Mesenteric fat pad (tissue), 1 donor: Measurements from ENCODE around the gene SLC6A7. TPM values are rescaled to one million over a fixed set of nuclear protein-coding genes. Genes with fewer than 3 reads are reported as not detected.

Source experiments
- DNase-seq: peaks from one replicate; pipeline ENCODE4 v3.0.0-alpha.2; 2020; ENCODE audit warnings: low spot score
- total RNA-seq: library from RNA; stranded (reverse); fragmentation: NEBNext Ultra II Directional; extraction: Animal tissue kit (Norgen Biotek cat#: 25700); gene quantifications from one replicate; pipeline ENCODE4 v1.2.1, GENCODE V29; 2021
- donor health status: DM: yes; HTN: yes; CAD: no.

SLC6A7 gene
- total RNA-seq, 1 donor from 2014 or later, result not detected

DNA sequence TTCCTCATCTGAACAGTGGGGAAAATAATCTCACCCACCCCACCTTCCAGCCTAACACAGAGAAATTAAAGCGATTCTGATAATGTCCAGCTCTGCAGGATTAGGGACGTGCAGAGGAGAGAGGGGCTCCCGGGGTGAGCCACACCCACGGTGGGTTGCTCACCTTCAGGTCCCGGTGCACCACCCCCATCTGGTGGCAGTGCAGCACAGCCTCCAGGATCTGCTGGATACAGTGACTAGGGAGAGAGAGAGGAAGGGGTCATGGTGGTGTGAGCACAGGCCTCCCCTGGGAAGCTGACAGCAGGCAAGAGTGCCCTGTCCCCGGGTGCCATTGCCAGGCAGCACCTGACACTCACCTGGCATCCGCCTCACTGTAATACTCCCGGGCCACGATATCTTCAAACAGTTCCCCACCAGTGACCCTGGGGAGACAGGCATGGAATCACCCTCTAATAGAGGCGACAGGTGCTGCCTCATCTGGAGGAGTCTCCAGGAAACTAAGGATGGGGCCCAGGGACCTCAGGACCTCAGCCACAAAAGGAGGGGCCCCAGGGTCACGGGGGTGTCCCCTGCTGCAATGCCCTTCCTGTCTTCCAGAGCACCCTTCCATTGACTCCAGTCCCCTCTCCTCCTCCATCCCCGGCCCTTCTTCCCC, 66.7 kb downstream of the SLC6A7 start:
- no peak for DNase-seq

DNA sequence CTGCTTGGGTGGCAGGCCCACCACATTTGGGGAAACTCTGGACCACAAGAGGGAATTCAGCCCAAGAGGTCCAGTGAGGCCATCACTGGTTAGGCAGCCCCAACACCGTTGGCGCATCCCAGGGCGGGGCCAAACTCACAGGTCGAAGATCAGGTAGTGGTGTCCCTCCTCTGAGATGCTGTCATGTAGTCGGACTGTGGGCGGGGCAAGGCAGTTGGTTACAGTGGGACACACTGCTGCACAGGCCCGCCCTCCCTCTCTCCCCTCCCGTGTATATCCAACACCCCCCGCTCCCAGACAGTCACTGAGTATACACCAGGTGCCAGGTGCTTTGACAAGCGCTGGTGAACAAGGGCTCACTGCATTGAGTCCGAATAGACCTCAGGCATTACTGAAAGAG, 67.6 kb downstream of the SLC6A7 start:
- DNase-seq, result no peak

DNA sequence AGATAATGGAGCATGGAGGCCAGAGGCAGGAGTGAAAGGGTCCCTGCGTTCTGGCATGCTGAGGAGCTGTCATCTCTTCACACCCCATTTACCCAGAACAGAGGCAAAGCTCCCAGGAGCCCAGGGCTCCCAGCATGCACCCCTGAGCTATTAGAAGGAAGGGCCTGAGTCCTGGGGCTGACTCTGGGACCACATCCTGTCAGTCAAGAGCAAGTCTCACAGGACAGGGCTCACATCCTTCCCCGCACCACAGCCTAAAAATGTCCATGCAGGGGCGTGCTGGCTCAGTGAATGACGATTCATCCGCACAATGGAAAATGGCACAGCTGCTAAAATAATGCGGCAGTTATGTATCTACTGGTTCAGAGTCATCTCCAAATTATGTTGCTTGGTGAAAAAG, 68.3 kb downstream of the SLC6A7 start:
- no peak for DNase-seq

Other genes starting within 250 kb of the SLC6A7 start
- not detected for gene PDE6A, start 245.3 kb upstream of the SLC6A7 start, total RNA-seq
- 13.1 TPM for gene SLC26A2, start 229.3 kb upstream of the SLC6A7 start, total RNA-seq
- 4.7 TPM for gene TIGD6, start 189.4 kb upstream of the SLC6A7 start, total RNA-seq
- 30.6 TPM for gene HMGXB3, start 189.3 kb upstream of the SLC6A7 start, total RNA-seq
- 58.6 TPM for gene CSF1R, start 103.5 kb upstream of the SLC6A7 start, total RNA-seq
- gene PDGFRB, start 34.2 kb upstream of the SLC6A7 start, total RNA-seq, result 201 TPM
- gene CDX1, start 23.3 kb upstream of the SLC6A7 start, total RNA-seq, result 0.35 TPM
- not detected for gene CAMK2A, start 99.7 kb downstream of the SLC6A7 start, total RNA-seq
- gene ARSI, start 112.8 kb downstream of the SLC6A7 start, total RNA-seq, result 0.58 TPM
- gene TCOF1, start 167.6 kb downstream of the SLC6A7 start, total RNA-seq, result 26.1 TPM
- 486 TPM for gene CD74, start 222.8 kb downstream of the SLC6A7 start, total RNA-seq